Adipocyte (in vitro differentiated cells): ENCODE results near the gene PPP1R9B.

Experiments
- DNase-seq: peaks from one replicate; pipeline ENCODE4 v3.0.0-alpha.2; 2015; ENCODE audit warnings: low read depth
- H3K27me3 ChIP-seq: replicated peaks from 2 replicates; pipeline ENCODE4 v1.7.0; 2013; ENCODE audit warnings: mild to moderate bottlenecking, low read length, moderate library complexity; ENCODE audit not compliant: control insufficient read depth, insufficient read depth
- H3K36me3 ChIP-seq: 2 replicates; pipeline ENCODE4 v1.7.0; 2013; ENCODE audit warnings: low read length, mild to moderate bottlenecking, moderate library complexity; ENCODE audit not compliant: control insufficient read depth, insufficient read depth, severe bottlenecking
- H3K4me1 ChIP-seq: 2 replicates; pipeline ENCODE4 v1.7.0; 2013; ENCODE audit warnings: mild to moderate bottlenecking, low read length, moderate library complexity; ENCODE audit not compliant: control insufficient read depth, insufficient read depth
- H3K4me3 ChIP-seq: 2 replicates; pipeline ENCODE4 v1.7.0; 2013; ENCODE audit warnings: mild to moderate bottlenecking, low read length, moderate library complexity
- H3K9ac ChIP-seq: 2 replicates; pipeline ENCODE4 v1.7.0; 2013; ENCODE audit warnings: mild to moderate bottlenecking, low read length, moderate library complexity
- H3K9me3 ChIP-seq: 2 replicates; pipeline ENCODE4 v1.7.0; 2013; ENCODE audit warnings: mild to moderate bottlenecking, low read length, moderate library complexity; ENCODE audit not compliant: control insufficient read depth

Gene PPP1R9B

DNA sequence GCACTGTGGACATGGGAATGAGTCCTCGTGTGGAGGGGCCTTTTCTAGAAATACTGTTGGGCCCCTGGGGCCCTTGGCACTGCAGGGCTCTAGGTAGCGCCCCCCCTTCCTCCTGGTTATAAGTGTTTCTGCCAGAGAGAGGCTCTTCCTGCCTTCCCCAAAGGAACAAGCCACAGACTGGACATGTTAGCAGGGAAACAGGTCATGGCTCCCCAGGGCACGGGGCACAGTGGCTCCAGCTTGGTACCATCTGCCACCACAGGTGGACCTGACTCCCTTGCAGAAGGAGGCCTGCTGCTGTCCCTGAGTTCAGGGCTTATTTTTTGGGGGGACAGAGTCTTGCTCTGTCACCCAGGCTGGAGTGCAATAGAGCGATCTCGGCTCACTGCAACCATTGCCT is 46.5 kb downstream of the PPP1R9B start:
- Histone ChIP-seq H3K9me3 (no peaks in the 10 kb centered on the region), H3K4me3 (no peak overlapping the region)

DNA sequence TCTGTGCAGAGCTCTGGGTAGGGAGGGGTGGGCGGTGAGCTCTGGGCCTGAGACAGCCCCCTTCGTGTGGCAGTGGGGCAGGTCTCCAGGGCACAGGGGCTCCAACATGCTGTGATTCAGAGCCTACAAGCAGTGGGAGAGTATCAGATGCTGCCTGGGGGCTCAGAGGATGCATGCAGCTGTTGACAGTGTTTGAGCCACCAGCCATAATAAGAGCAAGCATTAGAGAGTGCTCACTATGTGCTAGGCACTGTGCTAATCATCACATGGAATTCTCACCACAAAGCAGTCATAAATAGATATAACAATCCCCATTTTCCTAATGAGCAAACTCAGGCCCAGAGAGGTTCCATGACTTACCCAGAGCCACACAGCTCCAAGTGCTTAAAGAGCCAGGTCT is 47.2 kb downstream of the PPP1R9B start:
- no peak overlapping the region for H3K9ac ChIP-seq
- H3K9me3 ChIP-seq: no peaks in the 10 kb centered on the region
- H3K4me3 ChIP-seq: no peak overlapping the region
- H3K4me1 ChIP-seq: peaks cover 47% of the 10 kb centered on the region
- no peaks in the 10 kb centered on the region for H3K27me3 ChIP-seq
- DNase-seq: no peak
- peaks cover 30% of the 10 kb centered on the region for H3K36me3 ChIP-seq

More for the DNA sequence above, 46.5 kb downstream of the PPP1R9B start:
- H3K4me1 ChIP-seq: peaks cover 42% of the 10 kb centered on the region
- H3K27me3 ChIP-seq: no peaks in the 10 kb centered on the region
- DNase-seq: no peak
- H3K9ac ChIP-seq: no peak overlapping the region
- peaks cover 29% of the 10 kb centered on the region for H3K36me3 ChIP-seq

DNA sequence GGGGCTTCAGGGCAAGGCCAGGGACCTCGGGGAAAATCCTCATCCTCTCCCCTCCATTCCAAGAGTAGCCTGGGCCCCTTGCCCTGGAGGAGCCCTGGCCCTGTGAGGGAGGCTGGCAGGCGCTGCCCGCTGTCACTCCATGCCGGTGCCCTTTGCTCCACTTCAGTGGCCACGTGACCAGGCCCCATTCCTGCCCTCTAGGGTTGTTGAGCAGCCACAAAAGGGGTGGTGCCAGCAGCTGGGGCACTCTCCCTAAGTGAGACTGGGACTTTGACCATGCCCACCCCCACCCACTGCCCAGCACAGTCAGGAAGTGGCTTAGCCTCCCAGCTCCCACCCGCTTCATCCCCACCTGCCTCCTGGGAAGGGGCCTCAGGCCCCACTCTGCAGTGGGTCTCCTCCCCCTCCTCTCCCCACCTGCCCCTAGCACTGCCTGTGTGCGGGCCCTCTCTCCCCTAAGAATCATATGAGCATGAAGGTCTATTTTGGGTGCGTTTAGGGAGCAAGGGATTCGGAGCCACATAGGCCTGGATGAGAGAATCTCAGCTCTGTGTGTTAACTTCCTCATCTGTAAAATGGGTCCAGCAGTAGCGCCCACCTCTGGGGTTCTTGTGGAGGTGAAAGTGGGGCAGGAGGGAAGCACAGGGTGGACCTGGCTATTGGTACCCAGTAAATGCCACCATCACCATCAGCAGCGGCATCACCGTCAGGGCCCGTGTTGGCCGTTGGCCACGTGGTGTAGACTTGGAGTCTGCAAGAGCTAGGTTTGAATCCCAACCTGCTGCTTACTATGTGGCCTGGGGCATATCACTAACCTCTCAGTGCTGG is 48.1 kb downstream of the PPP1R9B start:
- peak overlapping the region; percentile 82 for H3K9ac ChIP-seq
- peaks cover 31% of the 10 kb centered on the region for H3K36me3 ChIP-seq
- peak overlapping the region; percentile 45 for H3K4me3 ChIP-seq
- no peaks in the 10 kb centered on the region for H3K9me3 ChIP-seq
- peaks cover 50% of the 10 kb centered on the region for H3K4me1 ChIP-seq
- DNase-seq: no peak
- no peaks in the 10 kb centered on the region for H3K27me3 ChIP-seq

DNA sequence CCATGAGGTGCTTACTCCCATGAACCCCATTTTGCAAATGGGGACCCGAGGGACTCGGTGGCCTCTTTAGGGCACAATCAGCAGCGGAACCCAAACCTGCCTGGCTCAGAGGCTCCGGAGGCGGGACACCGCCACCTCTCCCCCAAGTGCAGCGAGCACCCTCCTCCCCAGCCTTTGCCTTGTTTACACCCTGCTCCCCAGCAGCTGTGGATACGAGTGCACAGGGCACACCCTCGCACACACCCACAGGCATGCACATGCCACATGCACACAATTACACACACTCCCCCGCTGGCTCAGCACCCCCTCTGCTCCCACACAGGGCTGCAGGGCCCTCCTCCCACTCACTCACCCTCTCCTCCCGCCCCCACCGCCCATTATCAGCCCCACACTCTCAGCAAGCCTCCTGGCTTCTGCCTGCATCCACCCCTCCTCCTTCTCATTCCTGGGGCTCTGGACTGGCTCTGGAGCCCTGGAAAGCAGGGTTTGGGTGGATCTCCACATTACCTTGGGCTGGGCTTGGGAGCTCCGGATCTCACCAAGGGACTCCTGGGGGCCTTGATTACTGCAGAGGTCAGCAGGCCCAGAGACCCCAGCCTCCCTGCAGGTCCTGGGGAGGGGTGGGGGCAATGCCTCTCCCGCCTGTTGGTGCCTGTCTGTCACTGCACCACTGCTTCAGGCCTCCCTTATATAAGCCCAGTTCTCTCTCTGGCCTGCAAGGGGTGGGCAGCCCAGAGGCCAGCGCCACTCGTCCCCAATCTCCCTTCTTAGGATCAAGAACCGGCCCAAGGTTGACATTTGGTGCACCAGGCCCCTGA is 48.9 kb downstream of the PPP1R9B start:
- H3K9me3 ChIP-seq: no peaks in the 10 kb centered on the region
- H3K9ac ChIP-seq: peak overlapping the region; percentile 82
- no peaks in the 10 kb centered on the region for H3K27me3 ChIP-seq
- H3K4me1 ChIP-seq: peaks cover 59% of the 10 kb centered on the region
- peaks cover 24% of the 10 kb centered on the region for H3K36me3 ChIP-seq
- no peak for DNase-seq
- peak overlapping the region; percentile 60 for H3K4me3 ChIP-seq

DNA sequence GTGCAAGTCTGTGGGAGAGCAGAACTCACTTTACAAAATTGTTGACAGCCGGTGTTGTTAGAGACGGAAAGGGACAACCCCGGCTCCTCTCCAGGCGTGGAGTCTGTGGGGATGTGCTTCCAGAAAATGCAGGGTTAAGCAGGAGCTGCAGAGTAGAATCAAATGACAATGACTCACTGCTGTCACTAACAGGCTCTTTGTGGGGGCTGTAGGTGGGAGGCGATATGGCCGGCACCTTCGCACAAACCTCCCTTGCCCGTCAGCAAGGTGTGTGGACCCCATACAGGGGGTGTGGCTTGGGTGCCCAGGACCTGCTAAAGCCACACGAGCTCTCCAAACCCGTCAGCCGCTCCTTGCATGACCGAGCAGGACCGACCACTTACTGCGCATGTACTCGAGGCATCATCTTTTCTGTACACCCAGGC is 49.5 kb downstream of the PPP1R9B start:
- Histone ChIP-seq H3K4me1 (peaks cover 65% of the 10 kb centered on the region), H3K9me3 (no peaks in the 10 kb centered on the region), H3K4me3 (peak overlapping the region; percentile 60), H3K9ac (peak overlapping the region; percentile 82), H3K36me3 (peaks cover 19% of the 10 kb centered on the region), H3K27me3 (no peaks in the 10 kb centered on the region)
- DNase-seq: no peak

DNA sequence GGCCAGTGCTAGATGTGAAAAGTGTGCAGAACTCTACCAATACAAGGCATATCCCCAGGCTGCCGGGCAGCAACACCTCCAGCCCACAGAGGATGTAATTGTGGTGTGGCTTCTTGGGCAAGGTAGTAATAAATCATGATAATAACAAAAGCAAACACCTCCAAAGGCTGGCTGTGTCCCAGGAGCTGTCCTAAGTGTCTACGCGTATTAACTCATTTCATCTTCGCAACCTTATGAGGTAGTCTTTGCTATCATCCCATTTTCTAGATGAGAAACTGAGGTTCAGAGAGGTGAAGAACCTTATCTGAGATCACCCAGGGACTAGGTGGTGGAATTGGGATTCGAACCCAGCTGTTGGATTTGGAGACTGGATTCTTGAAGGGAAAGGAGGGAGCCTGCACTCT is 50.0 kb downstream of the PPP1R9B start:
- H3K9ac ChIP-seq: peak overlapping the region; percentile 82
- peaks cover 69% of the 10 kb centered on the region for H3K4me1 ChIP-seq
- H3K9me3 ChIP-seq: no peaks in the 10 kb centered on the region
- no peak for DNase-seq
- H3K36me3 ChIP-seq: peaks cover 19% of the 10 kb centered on the region
- H3K4me3 ChIP-seq: no peak overlapping the region
- H3K27me3 ChIP-seq: no peaks in the 10 kb centered on the region

DNA sequence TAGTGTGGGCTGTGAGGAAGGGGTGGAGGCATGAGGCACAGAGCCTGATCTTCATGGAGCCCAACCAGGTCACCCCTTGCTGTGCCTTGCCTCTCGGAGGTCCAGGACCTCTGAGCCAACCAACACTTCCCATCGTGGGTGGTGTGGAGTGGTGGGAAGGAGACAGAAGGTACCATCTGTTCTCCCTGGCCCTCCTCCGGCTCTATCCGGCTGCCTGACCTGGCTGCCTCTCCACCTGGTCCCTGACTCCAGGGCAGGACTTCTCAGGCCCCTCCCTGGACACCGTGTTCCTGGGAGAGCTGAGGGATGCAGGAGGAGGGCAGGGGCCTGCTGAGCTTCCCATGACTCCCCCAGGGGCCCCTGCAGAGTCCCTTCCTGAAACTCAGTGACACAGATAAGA is 51.5 kb downstream of the PPP1R9B start:
- DNase-seq: no peak
- H3K9me3 ChIP-seq: no peaks in the 10 kb centered on the region

DNA sequence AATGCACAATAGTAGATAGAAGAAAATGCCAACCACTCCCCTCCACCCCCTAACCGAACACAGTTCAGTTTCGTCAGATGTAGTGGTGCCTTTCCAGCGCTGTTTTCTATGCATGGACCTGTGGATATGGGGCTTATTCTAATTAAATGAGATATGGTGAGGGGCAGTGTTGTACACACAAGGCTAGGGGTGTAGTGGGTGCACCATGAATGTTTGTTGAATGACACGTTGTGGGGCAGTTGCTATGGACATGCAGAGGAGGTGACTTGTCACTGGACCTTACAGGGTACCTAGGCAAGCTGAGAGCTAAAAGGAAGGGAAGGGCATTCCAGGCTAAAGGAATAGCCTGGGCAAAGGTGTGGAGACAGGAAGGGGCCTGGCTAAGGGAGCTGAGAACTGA is 51.9 kb downstream of the PPP1R9B start:
- no peak for DNase-seq
- Histone ChIP-seq H3K27me3 (no peaks in the 10 kb centered on the region), H3K9ac (no peak overlapping the region), H3K4me3 (no peak overlapping the region), H3K36me3 (peaks cover 19% of the 10 kb centered on the region), H3K9me3 (no peaks in the 10 kb centered on the region), H3K4me1 (peaks cover 74% of the 10 kb centered on the region)

More for the DNA sequence above, 51.5 kb downstream of the PPP1R9B start:
- no peak overlapping the region for H3K4me3 ChIP-seq
- H3K27me3 ChIP-seq: no peaks in the 10 kb centered on the region
- H3K4me1 ChIP-seq: peaks cover 74% of the 10 kb centered on the region
- H3K9ac ChIP-seq: peak overlapping the region; percentile 18
- H3K36me3 ChIP-seq: peaks cover 19% of the 10 kb centered on the region

DNA sequence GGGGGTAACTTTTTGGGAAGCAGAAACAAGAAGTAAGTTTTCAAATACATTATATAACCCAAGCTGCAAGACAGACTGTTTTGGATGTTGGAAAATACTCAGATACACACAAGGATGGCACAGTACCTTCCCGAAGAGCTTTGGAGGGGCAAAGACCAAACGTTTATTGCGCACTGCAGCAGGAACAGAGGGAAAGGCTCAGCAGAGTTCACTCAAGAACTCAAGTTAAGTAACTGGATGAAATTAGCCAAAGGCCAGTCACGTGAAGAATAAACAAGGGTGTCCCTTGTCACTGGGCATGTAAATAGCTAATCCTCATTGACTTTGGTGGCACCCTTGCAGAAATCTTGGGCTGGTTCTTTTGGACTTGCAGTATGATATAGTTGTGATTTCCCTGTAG is 52.6 kb downstream of the PPP1R9B start:
- H3K4me3 ChIP-seq: no peak overlapping the region
- no peaks in the 10 kb centered on the region for H3K27me3 ChIP-seq
- no peak for DNase-seq
- H3K4me1 ChIP-seq: peaks cover 71% of the 10 kb centered on the region
- peaks cover 19% of the 10 kb centered on the region for H3K36me3 ChIP-seq
- H3K9me3 ChIP-seq: no peaks in the 10 kb centered on the region
- peak overlapping the region; percentile 14 for H3K9ac ChIP-seq

DNA sequence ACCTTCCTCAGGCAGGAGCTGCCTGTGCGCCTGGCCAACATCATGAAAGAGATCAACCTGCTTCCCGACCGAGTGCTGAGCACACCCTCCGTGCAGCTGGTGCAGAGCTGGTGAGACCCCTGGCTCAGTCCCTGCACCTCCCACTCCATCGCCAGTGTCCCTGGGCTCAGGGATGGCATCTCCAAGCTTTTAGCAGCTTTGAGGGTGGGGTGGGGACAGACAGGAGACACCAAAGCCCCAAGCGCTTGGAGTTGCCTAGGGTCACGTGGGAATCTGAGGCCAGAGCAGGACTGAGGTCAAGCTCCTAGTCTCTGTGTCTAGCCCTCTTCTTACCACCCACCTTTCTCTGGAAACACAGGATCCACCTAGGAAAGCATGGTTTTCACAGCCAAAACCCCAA is 53.0 kb downstream of the PPP1R9B start:
- Histone ChIP-seq H3K4me1 (peaks cover 66% of the 10 kb centered on the region), H3K36me3 (peaks cover 19% of the 10 kb centered on the region), H3K9me3 (no peaks in the 10 kb centered on the region), H3K9ac (peak overlapping the region; percentile 93), H3K4me3 (no peak overlapping the region), H3K27me3 (no peaks in the 10 kb centered on the region)
- no peak for DNase-seq

DNA sequence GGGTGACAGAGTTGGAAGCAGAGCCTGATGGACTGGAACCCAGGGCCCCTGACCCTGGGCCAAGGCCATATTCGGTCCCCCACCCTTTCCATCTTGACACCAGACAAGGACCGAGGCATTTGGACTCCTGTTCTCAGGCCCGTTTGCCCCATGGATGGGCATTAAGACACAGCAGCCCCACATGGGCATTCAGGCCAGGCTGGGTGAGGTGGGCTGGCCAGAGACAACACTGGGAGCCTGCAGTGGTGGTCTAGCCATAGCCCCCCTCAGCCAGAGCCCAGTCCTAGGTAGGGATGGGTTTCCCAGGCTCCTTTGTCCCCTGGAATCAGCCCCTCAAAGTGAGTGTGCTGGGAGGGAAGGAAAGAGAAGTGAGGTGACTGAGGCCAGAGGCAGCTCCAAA is 53.7 kb downstream of the PPP1R9B start:
- Histone ChIP-seq H3K27me3 (no peaks in the 10 kb centered on the region), H3K4me3 (peak overlapping the region; percentile 95), H3K4me1 (peaks cover 59% of the 10 kb centered on the region), H3K36me3 (peaks cover 19% of the 10 kb centered on the region), H3K9ac (peak overlapping the region; percentile 93), H3K9me3 (no peaks in the 10 kb centered on the region)
- DNase-seq: no peak
